GM12878 (cell line): Measurements from ENCODE around the gene SBK2. TPM values are rescaled to one million over a fixed set of nuclear protein-coding genes. Genes with fewer than 3 reads are reported as not detected.

ENCODE experiments used
- ATAC-seq: fragments of 200-7000 bp; cut with Tn5 transposase; 3 replicates; pipeline ENCODE4 v1.9.1; 2020; ENCODE audit warnings: mild to moderate bottlenecking, moderate library complexity
- BruUV-seq: library from RNA; stranded (reverse); fragments of 400-500 nt; replicated peaks from 2 replicates; lab custom pipeline; 2021; lab: Mats Ljungman, UMichigan
- CTCF ChIA-PET: fragments of 300-600 bp; sonication (Branson Sonifier 250); formaldehyde crosslinking; extraction: SDS; loops from one replicate; lab custom pipeline; 2021; ENCODE audit warnings: inconsistent platforms; lab: Yijun Ruan, JAX
- POLR2A ChIA-PET: fragments of 350-600 bp; formaldehyde crosslinking; extraction: SDS; loops from one replicate; lab custom pipeline; 2021; ENCODE audit warnings: inconsistent platforms; lab: Charles Lee
- RAD21 ChIA-PET: fragments of 300-600 bp; sonication (Branson Sonifier 250); formaldehyde crosslinking; loops from one replicate; lab custom pipeline; 2023; ENCODE audit warnings: antibody characterized with exemption; ENCODE audit not compliant: unreplicated experiment; lab: Charles Lee
- SMC1A ChIA-PET: fragments of 300-600 bp; sonication (Branson Sonifier 250); formaldehyde crosslinking; loops from one replicate; lab custom pipeline; 2023; ENCODE audit not compliant: unreplicated experiment, uncharacterized antibody; lab: Charles Lee
- DNase-seq: peaks from one replicate; pipeline ENCODE4 v3.0.0-alpha.2; 2011; ENCODE audit warnings: low read depth, low spot score
- FAIRE-seq: peaks from 3 replicates; lab custom pipeline; 2011; peaks lifted over from hg19 to GRCh38; lab: Jason Lieb, UNC
- H2AFZ ChIP-seq: 2 replicates; pipeline ENCODE4 v1.6.0; 2011; ENCODE audit warnings: low read depth, low read length, control low read depth; ENCODE audit not compliant: control insufficient read depth
- H3K27ac ChIP-seq: 2 replicates; pipeline ENCODE4 v1.5.1; 2011; ENCODE audit warnings: control low read depth; ENCODE audit not compliant: control insufficient read depth, insufficient read depth
- H3K27me3 ChIP-seq, 2 experiments: replicated peaks in 1 of 2; 2 replicates each; pipeline versions ENCODE4 v1.6.0 to v1.6.1; 2011; ENCODE audit warnings: low read length in 1 of 2; ENCODE audit not compliant: control insufficient read depth in 2 of 2, insufficient read depth in 2 of 2
- H3K36me3 ChIP-seq, 2 experiments: 2 replicates each; pipeline ENCODE4 v1.5.1; 2011; ENCODE audit warnings: low read length in 1 of 2; ENCODE audit not compliant: control insufficient read depth in 2 of 2, insufficient read depth in 2 of 2
- H3K4me1 ChIP-seq: 2 replicates; pipeline ENCODE4 v1.6.1; 2011; ENCODE audit warnings: mild to moderate bottlenecking, low read length, moderate library complexity, mixed read lengths; ENCODE audit not compliant: control insufficient read depth, insufficient read depth
- H3K4me2 ChIP-seq: 2 replicates; pipeline ENCODE4 v1.6.0; 2011; ENCODE audit warnings: control low read depth; ENCODE audit not compliant: control insufficient read depth, insufficient read depth
- H3K4me3 ChIP-seq: fragments of 200-600 bp; sonication (generic); 2 replicates; pipeline ENCODE4 v1.5.1; 2016
- H3K79me2 ChIP-seq: 2 replicates; pipeline ENCODE4 v1.6.0; 2011; ENCODE audit warnings: low read length; ENCODE audit not compliant: control insufficient read depth, insufficient read depth
- H3K9ac ChIP-seq: 2 replicates; pipeline ENCODE4 v1.8.0; 2011; ENCODE audit warnings: low read length, control low read depth, mixed read lengths; ENCODE audit not compliant: control insufficient read depth, insufficient read depth
- H3K9me3 ChIP-seq: replicated peaks from 3 replicates; pipeline ENCODE4 v1.5.1; 2011; ENCODE audit warnings: mild to moderate bottlenecking, low read length; ENCODE audit not compliant: control insufficient read depth, insufficient read depth
- H4K20me1 ChIP-seq: 2 replicates; pipeline ENCODE4 v1.6.0; 2011; ENCODE audit not compliant: control insufficient read depth, insufficient read depth
- CBX5 ChIP-seq: sonication (generic); IDR thresholded peaks from 2 replicates; pipeline ENCODE4 v1.6.1; 2016; ENCODE audit warnings: low read depth, moderate library complexity, mild to moderate bottlenecking, inconsistent platforms
- POLR2A ChIP-seq: IDR thresholded peaks from 2 replicates; pipeline ENCODE4 v1.6.1; 2011; ENCODE audit warnings: low read depth, mild to moderate bottlenecking, low read length
- SMAD1 ChIP-seq: fragments of 450-650 bp; IDR thresholded peaks from 2 replicates; pipeline ENCODE4 v1.6.1; 2018; ENCODE audit warnings: mild to moderate bottlenecking, low read depth; ENCODE audit not compliant: partially characterized antibody
- WGBS: methylation state at CpG from one replicate; pipeline ENCODE4 v1.1.6; 2016; ENCODE audit warnings: low lambda C conversion rate; ENCODE audit not compliant: insufficient replicate concordance, insufficient coverage; ENCODE audit errors: missing lambda C conversion rate; 5-methylcytosine and 5-hydroxymethylcytosine counted together
- in situ Hi-C: fragments of 300-500 bp; cut with MboI; formaldehyde crosslinking; loops from 9 replicates; pipeline ENCODE4 v1.14.3; 2018; ENCODE audit warnings: mixed read lengths
- intact Hi-C: fragments of 100-400 bp; cut with micrococcal nuclease; formaldehyde crosslinking; loops from one replicate; pipeline ENCODE4 v1.14.2; 2022; ENCODE audit not compliant: unreplicated experiment
- polyA plus RNA-seq, 11 experiments: library from polyadenylated mRNA; depleted of rRNA in 4 of 11; unstranded in 6 of 11; stranded (reverse) in 5 of 11; fragments of >200 nt; fragmentation: Nextera tagmentation in 4 of 11; fragmentation: Illumina TruSeq in 1 of 11; extraction: Ambion mirVana in 4 of 11; extraction: Trizol in 1 of 11; gene quantifications; 1 replicate in 1 of 11; 2 replicates in 10 of 11; pipeline versions ENCODE4 v1.2.1 to v1.2.3, GENCODE V29; 2011 to 2016; ENCODE audit warnings: inconsistent platforms in 2 of 11, missing spikeins in 2 of 11, low read depth in 1 of 11
- total RNA-seq, 4 experiments: library from RNA; depleted of rRNA in 3 of 4; stranded (reverse); fragments of >200 nt in 3 of 4; fragmentation: Illumina TruSeq in 1 of 4; extraction: Trizol in 1 of 4; gene quantifications; 2 replicates each; pipeline versions ENCODE4 v1.2.1 to v1.2.3, GENCODE V29; 2013 to 2021

Gene SBK2
- total and polyA plus RNA-seq, 10 of the 15 experiments (the other 5 are each of a cell fraction or from before 2014, with no cell fraction given) = not detected

DNA sequence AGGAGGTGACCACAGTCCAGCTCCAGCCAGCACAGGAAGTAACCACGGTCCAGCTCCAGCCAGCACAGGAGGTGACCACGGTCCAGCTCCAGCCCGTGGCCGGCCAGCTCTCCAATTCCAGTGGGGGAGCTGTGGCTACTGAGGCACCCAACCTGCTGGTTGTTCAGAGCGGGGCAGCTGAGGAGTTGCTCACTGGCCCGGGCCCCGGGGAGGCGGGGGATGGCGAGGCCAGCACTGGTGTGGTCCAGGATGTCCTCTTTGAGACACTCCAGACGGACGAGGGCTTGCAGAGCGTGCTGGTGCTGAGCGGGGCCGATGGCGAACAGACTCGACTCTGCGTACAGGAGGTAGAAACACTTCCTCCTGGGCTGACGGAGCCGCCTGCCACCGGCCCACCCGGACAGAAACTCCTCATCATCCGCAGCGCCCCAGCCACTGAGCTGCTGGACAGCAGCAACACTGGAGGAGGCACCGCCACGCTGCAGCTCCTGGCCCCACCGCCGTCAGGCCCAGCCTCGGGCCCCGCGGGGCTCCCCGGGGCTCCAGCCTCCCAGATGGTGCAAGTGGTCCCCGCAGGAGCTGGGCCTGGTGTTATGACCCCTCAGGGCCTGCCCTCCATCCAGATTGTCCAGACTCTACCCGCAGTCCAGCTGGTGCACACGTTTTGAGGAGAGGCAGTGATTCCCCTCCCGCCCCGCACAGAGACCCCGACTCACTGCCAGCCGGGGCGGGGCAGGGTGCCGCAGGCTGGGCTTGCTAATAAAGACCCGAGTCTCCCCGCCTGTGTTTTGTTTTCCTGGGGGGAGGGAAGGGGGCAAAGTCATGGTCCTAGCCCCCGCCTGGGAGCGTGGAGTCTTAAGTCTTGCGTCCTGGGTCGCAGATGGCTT lies 53.0 kb downstream of the SBK2 start:
- H3K27ac ChIP-seq = no peak overlapping the region
- H2AFZ ChIP-seq = no peak overlapping the region; the same call in 1 of the 2 replicates

DNA sequence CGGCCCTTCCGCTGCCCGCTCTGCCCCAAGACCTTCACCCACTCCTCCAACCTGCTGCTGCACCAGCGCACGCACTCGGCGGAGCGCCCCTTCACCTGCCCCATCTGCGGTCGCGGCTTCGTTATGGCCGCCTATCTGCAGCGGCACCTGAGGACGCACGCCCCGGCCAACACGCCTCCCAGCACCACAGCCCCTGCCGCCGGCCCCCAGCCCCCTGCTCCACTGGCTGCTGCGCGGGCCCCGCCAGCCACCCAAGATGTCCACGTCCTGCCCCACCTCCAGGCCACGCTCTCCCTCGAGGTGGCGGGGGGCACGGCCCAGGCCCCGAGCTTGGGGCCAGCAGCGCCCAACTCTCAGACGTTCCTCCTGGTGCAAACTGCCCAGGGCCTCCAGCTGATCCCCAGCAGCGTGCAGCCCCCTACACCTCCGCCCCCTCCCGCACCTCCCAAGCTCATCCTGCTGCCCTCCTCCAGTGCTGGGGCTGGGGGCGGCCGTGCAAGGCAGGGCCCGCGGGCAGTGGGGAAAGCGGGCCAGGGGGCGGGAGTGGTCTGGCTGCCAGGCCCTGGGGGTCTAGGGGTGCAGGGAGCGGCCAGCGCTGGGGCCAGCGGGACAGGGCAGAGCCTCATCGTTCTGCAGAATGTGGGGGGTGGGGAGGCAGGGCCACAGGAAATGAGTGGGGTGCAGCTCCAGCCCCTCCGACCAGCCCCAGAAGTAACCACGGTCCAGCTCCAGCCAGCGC lies 53.8 kb downstream of the SBK2 start:
- ATAC-seq (no peak), DNase-seq (no peak), FAIRE-seq (no peak)
- Histone ChIP-seq H3K4me3 (no peak overlapping the region), H3K36me3 (peaks cover 0 to 9% of the 10 kb centered on the region in 2 experiments; a peak in 2 of 4 replicates), H3K4me1 (peaks cover 18% of the 10 kb centered on the region), H4K20me1 (no peaks in the 10 kb centered on the region), H3K27me3 (no peaks in the 10 kb centered on the region), H3K4me2 (no peak overlapping the region), H3K9me3 (no peaks in the 10 kb centered on the region), H2AFZ (no peak overlapping the region), H3K27ac (no peak overlapping the region), H3K9ac (no peak overlapping the region), H3K79me2 (peaks cover 2% of the 10 kb centered on the region)
- no TSS peak for BruUV-seq
- WGBS = 96% methylated on average over 30 of the region's 47 CpGs
- TF ChIP-seq CBX5 = no peak
- TF ChIP-seq POLR2A = peak; percentile 13; the same call in 1 of the 2 replicates
- POLR2A ChIA-PET = no interaction called here
- SMC1A ChIA-PET = no interaction called here
- intact Hi-C loops = no loop called here
- CTCF ChIA-PET = no interaction called here
- RAD21 ChIA-PET = no interaction called here
- in situ Hi-C loops = no loop called here

More for the DNA sequence above, 53.0 kb downstream of the SBK2 start:
- Histone ChIP-seq H3K79me2 (no peaks in the 10 kb centered on the region; the same call in 1 of the 2 replicates), H3K27me3 (no peaks in the 10 kb centered on the region), H4K20me1 (no peaks in the 10 kb centered on the region), H3K4me3 (peak overlapping the region; percentile 78), H3K9ac (0 out of 2 replicates have a peak overlapping the region, but pooled peaks have one; percentile 28), H3K4me2 (peak overlapping the region; percentile 68), H3K36me3 (peaks cover 0 to 9% of the 10 kb centered on the region in 2 experiments; a peak in 2 of 4 replicates), H3K9me3 (no peaks in the 10 kb centered on the region), H3K4me1 (peaks cover 14% of the 10 kb centered on the region)
- no TSS peak for BruUV-seq
- 86% methylated on average over 42 of the region's 46 CpGs for WGBS
- RAD21 ChIA-PET = interaction anchor here (1.1 to 1.3 kb wide), 2 partner anchors 20 to 22 kb away, joined by 5 to 10 read pairs; partner anchors contain the start of gene ISOC2
- no peak for FAIRE-seq
- in situ Hi-C loops = no loop called here
- SMC1A ChIA-PET = interaction anchor here (1.0 to 1.1 kb wide), 2 partner anchors 22 to 115 kb away, joined by 3 read pairs; partner anchors contain the start of gene FIZ1
- intact Hi-C loops = no loop called here
- ATAC-seq = no peak
- POLR2A ChIA-PET = interaction anchor here (0.6 kb wide), 1 partner anchor 227 kb away, joined by 4 read pairs; no protein-coding TSS in a partner anchor
- TF ChIP-seq POLR2A (peak; percentile 6; the same call in 1 of the 2 replicates), SMAD1 (no peak)
- TF ChIP-seq, all 136 proteins: peak for 1
- DNase-seq = no peak
- CTCF ChIA-PET = interaction anchor here (0.5 to 1.6 kb wide), 2 partner anchors 16 to 125 kb away, joined by 3 to 7 read pairs; no protein-coding TSS in a partner anchor
